H9 (cell line): ENCODE measurements around the gene MRPL52. TPM values are rescaled to one million over a fixed set of nuclear protein-coding genes. Genes with fewer than 3 reads are reported as not detected.

Experiments
- DNase-seq: peaks from one replicate; pipeline ENCODE4 v3.0.0-alpha.2; 2017
- H2AFZ ChIP-seq: one replicate; pipeline ENCODE4 v1.6.1; 2013; ENCODE audit warnings: mild to moderate bottlenecking, low read length, control low read depth, moderate library complexity
- H2AK5ac ChIP-seq: 2 replicates; pipeline ENCODE4 v1.6.1; 2013; ENCODE audit warnings: low read length, control low read depth, mixed read lengths; ENCODE audit not compliant: insufficient read length
- H2BK120ac ChIP-seq: one replicate; pipeline ENCODE4 v1.6.1; 2013; ENCODE audit warnings: low read depth, mild to moderate bottlenecking, low read length, control low read depth, inconsistent platforms; ENCODE audit not compliant: poor library complexity, severe bottlenecking
- H2BK12ac ChIP-seq: 2 replicates; pipeline ENCODE4 v1.6.1; 2013; ENCODE audit warnings: low read length, control low read depth, mixed read lengths, low read depth; ENCODE audit not compliant: insufficient read length
- H2BK15ac ChIP-seq: 2 replicates; pipeline ENCODE4 v1.6.1; 2013; ENCODE audit warnings: low read depth, low read length, control low read depth
- H2BK20ac ChIP-seq: one replicate; pipeline ENCODE4 v1.6.1; 2013; ENCODE audit warnings: low read depth, mild to moderate bottlenecking, low read length, control low read depth, inconsistent platforms; ENCODE audit not compliant: poor library complexity, severe bottlenecking
- H2BK5ac ChIP-seq: 2 replicates; pipeline ENCODE4 v1.6.1; 2013; ENCODE audit warnings: low read length, control low read depth, mixed read lengths; ENCODE audit not compliant: insufficient read length
- H3K14ac ChIP-seq: 2 replicates; pipeline ENCODE4 v1.6.1; 2013; ENCODE audit warnings: low read length, control low read depth; ENCODE audit not compliant: insufficient read depth
- H3K18ac ChIP-seq: 2 replicates; pipeline ENCODE4 v1.6.1; 2013; ENCODE audit warnings: low read depth, mild to moderate bottlenecking, mixed read lengths, low read length, control low read depth; ENCODE audit not compliant: insufficient read length
- H3K23ac ChIP-seq: 2 replicates; pipeline ENCODE4 v1.6.1; 2013; ENCODE audit warnings: low read length, control low read depth, mixed read lengths, low read depth; ENCODE audit not compliant: insufficient read length
- H3K23me2 ChIP-seq: 2 replicates; pipeline ENCODE4 v1.6.1; 2013; ENCODE audit warnings: low read depth, mild to moderate bottlenecking, mixed read lengths, low read length, control low read depth; ENCODE audit not compliant: insufficient read length, poor library complexity, severe bottlenecking
- H3K27ac ChIP-seq: 2 replicates; pipeline ENCODE4 v1.5.1; 2013; ENCODE audit warnings: low read length, control low read depth, mixed read lengths, low read depth; ENCODE audit not compliant: insufficient read length
- H3K27me3 ChIP-seq: 2 replicates; pipeline ENCODE4 v1.6.1; 2013; ENCODE audit warnings: low read length, control low read depth, inconsistent platforms; ENCODE audit not compliant: insufficient read depth
- H3K4ac ChIP-seq: 2 replicates; pipeline ENCODE4 v1.6.1; 2013; ENCODE audit warnings: low read depth, mild to moderate bottlenecking, control low read depth, inconsistent platforms, low read length, moderate library complexity
- H3K4me1 ChIP-seq: 2 replicates; pipeline ENCODE4 v1.6.1; 2013; ENCODE audit warnings: low read length, control low read depth, inconsistent platforms; ENCODE audit not compliant: insufficient read depth
- H3K4me2 ChIP-seq: 2 replicates; pipeline ENCODE4 v1.6.1; 2013; ENCODE audit warnings: low read length, control low read depth, mixed read lengths; ENCODE audit not compliant: insufficient read length, insufficient read depth
- H3K56ac ChIP-seq: 2 replicates; pipeline ENCODE4 v1.6.1; 2013; ENCODE audit warnings: low read depth, mild to moderate bottlenecking, mixed read lengths, low read length, control low read depth; ENCODE audit not compliant: insufficient read length
- H3K79me1 ChIP-seq: 2 replicates; pipeline ENCODE4 v1.6.1; 2013; ENCODE audit warnings: low read depth, mild to moderate bottlenecking, moderate library complexity, low read length, control low read depth, inconsistent platforms; ENCODE audit not compliant: insufficient read depth, poor library complexity, severe bottlenecking
- H3K79me2 ChIP-seq: 2 replicates; pipeline ENCODE4 v1.6.1; 2013; ENCODE audit warnings: low read length, control low read depth, inconsistent platforms; ENCODE audit not compliant: insufficient read depth
- H3K9ac ChIP-seq: 2 replicates; pipeline ENCODE4 v1.6.1; 2013; ENCODE audit warnings: low read length, control low read depth, mixed read lengths; ENCODE audit not compliant: insufficient read length; ENCODE audit errors: extremely low read depth
- H3K9me3 ChIP-seq: one replicate; pipeline ENCODE4 v1.6.1; 2013; ENCODE audit warnings: low read depth, low read length, inconsistent platforms; ENCODE audit not compliant: control insufficient read depth
- H3T11ph ChIP-seq: one replicate; pipeline ENCODE4 v1.6.1; 2013; ENCODE audit warnings: mild to moderate bottlenecking, low read length, control low read depth, inconsistent platforms
- H4K20me1 ChIP-seq: one replicate; pipeline ENCODE4 v1.6.1; 2013; ENCODE audit not compliant: control insufficient read depth, insufficient read length, insufficient read depth
- H4K5ac ChIP-seq: 2 replicates; pipeline ENCODE4 v1.6.1; 2013; ENCODE audit warnings: low read depth, mild to moderate bottlenecking, mixed read lengths, low read length, control low read depth; ENCODE audit not compliant: insufficient read length
- H4K8ac ChIP-seq: replicated peaks from 2 replicates; pipeline ENCODE4 v1.6.1; 2013; ENCODE audit warnings: low read length, control low read depth, mixed read lengths, low read depth; ENCODE audit not compliant: insufficient read length
- H4K91ac ChIP-seq: 2 replicates; pipeline ENCODE4 v1.6.1; 2013; ENCODE audit warnings: low read depth, mild to moderate bottlenecking, moderate library complexity, mixed read lengths, low read length, control low read depth; ENCODE audit not compliant: insufficient read length
- H3K27ac Mint-ChIP-seq, 3 experiments: 2 replicates in 2 of 3; 3 replicates in 1 of 3; pipeline ENCODE4 v1.8.0; 2020 to 2021; ENCODE audit warnings: mixed read lengths in 3 of 3, mild to moderate bottlenecking in 1 of 3, moderate library complexity in 1 of 3
- H3K27me3 Mint-ChIP-seq: 2 replicates; pipeline ENCODE4 v1.8.0; 2021; ENCODE audit warnings: low read depth, mild to moderate bottlenecking, moderate library complexity, mixed read lengths
- H3K36me3 Mint-ChIP-seq, 3 experiments: 2 replicates in 2 of 3; 3 replicates in 1 of 3; pipeline ENCODE4 v1.8.0; 2020 to 2021; ENCODE audit warnings: low read depth in 3 of 3, mixed read lengths in 3 of 3; ENCODE audit not compliant: insufficient read depth in 1 of 3
- H3K4me1 Mint-ChIP-seq, 2 experiments: 2 replicates each; pipeline ENCODE4 v1.8.0; 2020; ENCODE audit warnings: mixed read lengths in 2 of 2
- H3K4me3 Mint-ChIP-seq, 2 experiments: 2 replicates in 1 of 2; 3 replicates in 1 of 2; pipeline ENCODE4 v1.8.0; 2020 to 2021; ENCODE audit warnings: mild to moderate bottlenecking in 2 of 2, mixed read lengths in 2 of 2, moderate library complexity in 1 of 2
- H3K9me3 Mint-ChIP-seq, 2 experiments: 2 replicates in 1 of 2; 3 replicates in 1 of 2; pipeline ENCODE4 v1.8.0; 2020; ENCODE audit warnings: mild to moderate bottlenecking in 2 of 2, mixed read lengths in 2 of 2, moderate library complexity in 1 of 2
- CTCF ChIP-seq: fragments of 200-600 bp; sonication (generic); conservative IDR thresholded peaks from 3 replicates; pipeline ENCODE4 v1.8.0; 2021; ENCODE audit warnings: antibody characterized with exemption, mild to moderate bottlenecking
- WGBS: extraction: QIAGEN DNeasy Blood & Tissue Kit; methylation state at CpG from one replicate; pipeline ENCODE4 v1.1.7; 2013; ENCODE audit warnings: missing lambda C conversion rate, low lambda C conversion rate, mixed read lengths; ENCODE audit not compliant: insufficient read length; ENCODE audit errors: extremely low coverage; 5-methylcytosine and 5-hydroxymethylcytosine counted together
- total RNA-seq: library from RNA; stranded (reverse); gene quantifications from 2 replicates; pipeline ENCODE4 v1.2.1, GENCODE V29; 2021

MRPL52 gene
- total RNA-seq, 1 experiment from 2014 or later, result 190 TPM

GRCh38 chr14:22822016-22822570 is 7.6 kb upstream of the MRPL52 start:
- Histone ChIP-seq H3K9ac (peak overlapping the region; percentile 82), H2BK5ac (peak overlapping the region; percentile 64), H4K5ac (no peak overlapping the region), H2AFZ (no peak overlapping the region), H2BK12ac (peak overlapping the region; percentile 83), H4K91ac (no peak overlapping the region), H3K27me3 (no peaks in the 10 kb centered on the region), H3K14ac (peak overlapping the region; percentile 92), H2BK20ac (no peak overlapping the region), H3K79me2 (no peaks in the 10 kb centered on the region), H3K23ac (no peak overlapping the region), H3K18ac (peak overlapping the region; percentile 92), H3K79me1 (no peaks in the 10 kb centered on the region), H3K56ac (no peak overlapping the region), H2BK120ac (peak overlapping the region; percentile 52), H3K4me1 (peaks cover 13% of the 10 kb centered on the region), H2AK5ac (no peak overlapping the region), H3K9me3 (no peaks in the 10 kb centered on the region), H4K8ac (no peak overlapping the region), H3T11ph (peak overlapping the region; percentile 9), H2BK15ac (no peak overlapping the region), H4K20me1 (no peaks in the 10 kb centered on the region), H3K27ac (peak overlapping the region; percentile 46), H3K4me2 (peak overlapping the region; percentile 79), H3K4ac (no peak overlapping the region; the same call in 1 of the 2 replicates), H3K23me2 (peaks cover 9% of the 10 kb centered on the region)
- Mint-ChIP-seq H3K27ac (peak overlapping the region; percentile 88 to 99 (median 96)), H3K9me3 (no peaks in the 10 kb centered on the region; a peak in 1 of 5 replicates), H3K36me3 (no peaks in the 10 kb centered on the region; a peak in 1 of 7 replicates), H3K4me1 (peaks cover 44 to 52% of the 10 kb centered on the region in 2 experiments), H3K4me3 (peak overlapping the region; percentile 75 to 86), H3K27me3 (peaks cover 4% of the 10 kb centered on the region)
- WGBS, result no CpG with 5 or more reads among the region's 32 CpGs
- DNase-seq, result peak; percentile 77
- no peak for TF ChIP-seq CTCF
